Activated CD8-positive, alpha-beta memory T cell treated with anti-CD3 and anti-CD28 coated beads for 1 hour (primary cell): ENCODE measurements around the gene EIF4G1.
"Not testable (repeated sequence)": the region's sequence is repeated elsewhere in the genome, so short reads cannot be mapped to it uniquely, and the experiment has no call there.

Experiments
- DNase-seq, 2 donors: peaks; one replicate each; pipeline ENCODE4 v3.0.0-alpha.2; 2020; ENCODE audit warnings: low read depth in 1 of 2; ENCODE audit errors: extremely low read depth in 1 of 2

EIF4G1 gene, protein sequence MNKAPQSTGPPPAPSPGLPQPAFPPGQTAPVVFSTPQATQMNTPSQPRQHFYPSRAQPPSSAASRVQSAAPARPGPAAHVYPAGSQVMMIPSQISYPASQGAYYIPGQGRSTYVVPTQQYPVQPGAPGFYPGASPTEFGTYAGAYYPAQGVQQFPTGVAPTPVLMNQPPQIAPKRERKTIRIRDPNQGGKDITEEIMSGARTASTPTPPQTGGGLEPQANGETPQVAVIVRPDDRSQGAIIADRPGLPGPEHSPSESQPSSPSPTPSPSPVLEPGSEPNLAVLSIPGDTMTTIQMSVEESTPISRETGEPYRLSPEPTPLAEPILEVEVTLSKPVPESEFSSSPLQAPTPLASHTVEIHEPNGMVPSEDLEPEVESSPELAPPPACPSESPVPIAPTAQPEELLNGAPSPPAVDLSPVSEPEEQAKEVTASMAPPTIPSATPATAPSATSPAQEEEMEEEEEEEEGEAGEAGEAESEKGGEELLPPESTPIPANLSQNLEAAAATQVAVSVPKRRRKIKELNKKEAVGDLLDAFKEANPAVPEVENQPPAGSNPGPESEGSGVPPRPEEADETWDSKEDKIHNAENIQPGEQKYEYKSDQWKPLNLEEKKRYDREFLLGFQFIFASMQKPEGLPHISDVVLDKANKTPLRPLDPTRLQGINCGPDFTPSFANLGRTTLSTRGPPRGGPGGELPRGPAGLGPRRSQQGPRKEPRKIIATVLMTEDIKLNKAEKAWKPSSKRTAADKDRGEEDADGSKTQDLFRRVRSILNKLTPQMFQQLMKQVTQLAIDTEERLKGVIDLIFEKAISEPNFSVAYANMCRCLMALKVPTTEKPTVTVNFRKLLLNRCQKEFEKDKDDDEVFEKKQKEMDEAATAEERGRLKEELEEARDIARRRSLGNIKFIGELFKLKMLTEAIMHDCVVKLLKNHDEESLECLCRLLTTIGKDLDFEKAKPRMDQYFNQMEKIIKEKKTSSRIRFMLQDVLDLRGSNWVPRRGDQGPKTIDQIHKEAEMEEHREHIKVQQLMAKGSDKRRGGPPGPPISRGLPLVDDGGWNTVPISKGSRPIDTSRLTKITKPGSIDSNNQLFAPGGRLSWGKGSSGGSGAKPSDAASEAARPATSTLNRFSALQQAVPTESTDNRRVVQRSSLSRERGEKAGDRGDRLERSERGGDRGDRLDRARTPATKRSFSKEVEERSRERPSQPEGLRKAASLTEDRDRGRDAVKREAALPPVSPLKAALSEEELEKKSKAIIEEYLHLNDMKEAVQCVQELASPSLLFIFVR (N-terminal part only)

DNA sequence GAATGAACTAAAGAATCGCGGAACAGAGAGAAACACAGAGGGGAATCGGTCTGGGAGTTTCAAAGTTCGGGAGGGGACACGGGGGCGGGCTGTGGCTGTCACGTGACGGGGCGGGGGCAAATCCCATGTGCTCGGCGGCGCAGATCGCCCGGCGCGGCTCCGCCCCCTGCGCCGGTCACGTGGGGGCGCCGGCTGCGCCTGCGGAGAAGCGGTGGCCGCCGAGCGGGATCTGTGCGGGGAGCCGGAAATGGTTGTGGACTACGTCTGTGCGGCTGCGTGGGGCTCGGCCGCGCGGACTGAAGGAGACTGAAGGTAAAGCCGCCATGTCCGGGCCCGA is at the start of gene EIF4G1:
Gene EIF4G1, plus strand, starts transcription at position 244 of the 337 bp plus-strand sequence. CDS start 1,191 bp downstream, outside the sequence.
- DNase-seq, result peak; percentile 78 to 90

DNA sequence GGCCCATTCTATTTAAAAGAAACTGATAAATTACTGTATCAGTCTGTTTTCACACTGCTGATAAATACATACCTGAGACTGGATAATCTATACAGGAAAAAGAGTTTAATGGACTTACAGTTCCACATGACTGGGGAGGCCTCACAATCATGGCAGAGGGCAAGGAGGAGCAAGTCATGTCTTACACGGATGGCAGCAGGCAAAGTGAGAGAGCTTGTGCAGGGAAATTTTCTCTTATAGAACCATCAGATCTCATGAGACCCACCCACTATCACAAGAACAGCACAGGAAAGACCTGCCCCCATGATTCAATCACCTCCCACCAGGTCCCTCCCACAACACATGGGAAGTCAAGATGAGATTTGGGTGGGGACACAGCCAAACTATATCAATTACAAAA is 47.2 kb upstream of the EIF4G1 start:
- not testable (repeated sequence) for DNase-seq

DNA sequence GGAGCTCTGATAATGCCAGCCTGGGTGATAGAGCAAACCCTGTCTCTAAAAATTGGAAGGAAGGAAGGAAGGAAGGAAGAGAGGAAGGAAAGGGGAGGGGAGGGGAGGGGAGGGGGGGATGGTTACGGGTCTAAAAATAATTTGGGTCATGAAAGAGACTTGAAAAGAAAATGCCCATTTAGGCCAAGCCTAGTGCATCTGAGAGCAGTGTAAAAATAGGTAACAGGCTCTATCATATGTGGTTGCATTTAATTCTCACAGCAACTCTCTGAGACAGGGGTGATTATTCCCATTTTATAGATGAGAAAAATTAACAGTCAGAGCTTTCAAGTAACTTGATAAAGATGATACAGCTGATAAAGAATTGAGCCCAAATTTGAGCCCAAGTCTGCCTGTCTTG is 42.1 kb upstream of the EIF4G1 start:
- DNase-seq, result no peak

DNA sequence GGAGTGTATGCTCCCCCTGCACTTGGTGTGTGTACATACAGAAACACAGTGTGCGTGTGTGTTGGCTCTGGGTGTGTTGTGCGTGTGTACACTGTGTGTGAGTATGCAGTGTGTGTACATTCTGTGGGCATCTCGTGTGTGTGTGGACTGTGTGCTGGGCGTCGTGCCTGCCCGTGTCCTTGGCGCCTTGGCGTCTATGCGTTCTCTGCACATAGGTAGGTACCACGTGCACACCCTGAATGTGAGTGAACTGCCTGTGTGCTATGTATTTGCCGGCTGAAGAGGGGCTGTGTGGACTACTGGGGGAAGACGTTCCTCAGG is 39.1 kb upstream of the EIF4G1 start:
- no peak for DNase-seq

DNA sequence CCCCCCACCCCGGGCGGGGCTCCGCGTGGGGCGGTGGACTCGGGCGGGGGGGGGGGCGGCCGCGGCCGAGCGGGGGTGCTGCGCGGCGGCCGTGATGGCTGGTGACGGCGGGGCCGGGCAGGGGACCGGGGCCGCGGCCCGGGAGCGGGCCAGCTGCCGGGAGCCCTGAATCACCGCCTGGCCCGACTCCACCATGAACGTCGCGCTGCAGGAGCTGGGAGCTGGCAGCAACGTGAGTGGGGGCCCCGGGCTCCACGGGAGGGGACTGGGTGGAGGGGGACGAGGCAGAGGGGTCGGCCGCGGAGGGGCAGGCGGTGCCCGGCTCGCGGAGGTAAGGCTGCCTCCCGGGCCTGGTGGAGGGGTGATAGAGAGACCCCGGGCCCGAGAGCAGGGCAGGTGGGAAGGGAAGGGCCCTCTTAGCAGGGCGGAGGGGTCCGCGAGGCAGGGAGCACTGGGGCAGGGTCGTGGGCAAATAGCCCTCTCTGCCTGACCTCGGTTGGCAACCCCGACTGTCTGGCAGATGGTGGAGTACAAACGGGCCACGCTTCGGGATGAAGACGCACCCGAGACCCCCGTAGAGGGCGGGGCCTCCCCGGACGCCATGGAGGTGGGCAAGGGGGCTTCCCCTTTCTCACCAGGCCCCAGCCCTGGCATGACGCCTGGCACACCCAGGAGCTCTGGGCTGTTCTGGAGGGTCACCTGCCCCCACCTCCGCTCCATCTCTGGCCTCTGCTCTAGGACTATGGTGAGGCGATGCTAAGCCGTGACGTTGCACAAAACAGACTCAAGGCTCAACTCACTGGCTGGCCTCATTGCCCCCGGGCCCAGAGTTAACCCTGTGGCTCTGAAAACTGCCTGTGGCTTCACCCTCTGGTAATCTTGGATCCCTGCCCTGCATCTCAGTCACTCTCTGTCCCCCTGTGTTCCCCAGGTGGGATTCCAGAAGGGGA is 38.2 kb upstream of the EIF4G1 start, which contains the start of gene ECE2:
Gene ECE2, plus strand, starts transcription at position 62 of the 950 bp plus-strand sequence. Its CDS starts 132 bp downstream, at position 194.
- no peak for DNase-seq

DNA sequence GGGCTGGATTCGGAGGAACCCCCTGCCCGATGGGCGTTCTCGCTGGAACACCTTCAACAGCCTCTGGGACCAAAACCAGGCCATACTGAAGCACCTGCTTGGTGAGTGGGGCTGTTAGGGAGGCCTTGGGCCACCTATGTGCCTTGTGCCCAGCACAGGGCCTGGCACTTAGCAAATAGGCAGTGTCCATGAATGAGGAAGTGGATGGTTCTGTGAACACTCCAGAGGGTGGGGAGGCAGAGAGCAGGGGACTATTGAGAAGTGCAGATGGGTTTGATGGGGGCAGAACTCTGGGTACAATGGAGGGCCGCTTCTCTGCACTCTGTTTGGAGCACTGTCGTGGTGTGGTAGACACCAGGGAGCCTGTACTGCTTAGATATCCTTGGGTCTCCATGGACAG is 37.0 kb upstream of the EIF4G1 start:
- no peak for DNase-seq

DNA sequence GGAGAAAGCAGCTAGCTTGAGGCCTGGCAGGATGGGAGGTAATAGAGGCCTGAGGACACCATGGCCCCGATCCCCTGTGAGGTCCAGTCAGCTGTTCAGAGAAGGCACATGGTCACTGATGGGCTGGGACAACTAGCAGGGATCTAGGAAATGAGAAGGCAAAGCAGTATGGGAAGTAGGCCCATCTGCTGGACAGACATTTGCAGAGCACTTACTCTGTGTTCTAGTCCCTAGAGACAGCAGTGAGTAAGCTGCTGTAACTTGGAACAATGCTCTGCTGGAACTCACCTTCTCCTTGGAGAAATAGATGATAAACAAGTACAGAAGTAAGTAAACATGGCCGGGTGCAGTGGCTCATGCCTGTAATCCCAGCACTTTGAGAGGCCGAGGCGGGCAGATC is 31.5 kb upstream of the EIF4G1 start:
- no peak for DNase-seq

DNA sequence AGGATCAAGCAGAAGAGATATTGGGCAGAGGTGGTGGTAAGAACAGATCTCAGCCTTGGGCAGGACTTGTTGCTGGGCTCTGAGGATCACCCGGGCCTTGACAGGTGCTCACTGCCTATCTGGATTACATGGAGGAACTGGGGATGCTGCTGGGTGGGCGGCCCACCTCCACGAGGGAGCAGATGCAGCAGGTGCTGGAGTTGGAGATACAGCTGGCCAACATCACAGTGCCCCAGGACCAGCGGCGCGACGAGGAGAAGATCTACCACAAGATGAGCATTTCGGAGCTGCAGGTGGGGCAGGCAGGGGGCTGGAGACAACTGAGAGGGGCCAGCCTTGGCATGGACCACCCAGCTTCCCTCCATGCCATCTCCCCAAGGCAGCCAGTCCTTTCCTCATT is 30.7 kb upstream of the EIF4G1 start:
- no peak for DNase-seq

DNA sequence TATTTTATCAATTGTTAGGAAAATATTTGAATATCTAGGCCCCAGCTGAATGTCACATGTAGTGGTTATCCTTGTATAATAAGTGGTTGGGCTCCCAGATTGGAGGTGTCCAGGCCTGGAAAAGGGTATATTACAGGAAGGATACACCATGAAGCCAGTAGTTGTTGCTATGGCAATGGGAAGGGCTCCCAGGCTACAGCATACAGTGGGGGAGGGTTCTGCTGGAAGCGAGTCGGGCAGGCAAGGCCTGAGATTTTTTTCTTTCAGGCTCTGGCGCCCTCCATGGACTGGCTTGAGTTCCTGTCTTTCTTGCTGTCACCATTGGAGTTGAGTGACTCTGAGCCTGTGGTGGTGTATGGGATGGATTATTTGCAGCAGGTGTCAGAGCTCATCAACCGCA is 29.7 kb upstream of the EIF4G1 start:
- DNase-seq, result no peak

DNA sequence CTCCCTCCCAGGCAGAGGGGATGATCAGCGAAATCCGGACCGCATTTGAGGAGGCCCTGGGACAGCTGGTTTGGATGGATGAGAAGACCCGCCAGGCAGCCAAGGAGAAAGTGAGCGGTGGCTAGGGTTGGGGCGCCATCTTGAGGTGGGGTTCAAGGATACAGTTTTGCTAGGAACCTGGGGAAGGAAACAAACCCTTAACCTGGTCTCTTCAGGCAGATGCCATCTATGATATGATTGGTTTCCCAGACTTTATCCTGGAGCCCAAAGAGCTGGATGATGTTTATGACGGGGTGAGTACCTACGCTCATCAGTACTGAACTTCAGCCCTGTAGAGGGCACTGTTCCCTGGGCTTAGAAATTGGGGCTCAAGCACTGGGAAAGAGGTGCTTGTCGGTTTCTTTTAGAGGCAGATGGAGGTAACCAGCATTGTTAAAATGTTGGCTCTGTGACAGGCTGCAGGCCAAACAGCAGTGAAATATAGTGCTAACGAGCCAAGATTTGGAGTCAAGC is 24.9 kb upstream of the EIF4G1 start:
- DNase-seq, result peak in 1 of 2 donors; percentile 25

DNA sequence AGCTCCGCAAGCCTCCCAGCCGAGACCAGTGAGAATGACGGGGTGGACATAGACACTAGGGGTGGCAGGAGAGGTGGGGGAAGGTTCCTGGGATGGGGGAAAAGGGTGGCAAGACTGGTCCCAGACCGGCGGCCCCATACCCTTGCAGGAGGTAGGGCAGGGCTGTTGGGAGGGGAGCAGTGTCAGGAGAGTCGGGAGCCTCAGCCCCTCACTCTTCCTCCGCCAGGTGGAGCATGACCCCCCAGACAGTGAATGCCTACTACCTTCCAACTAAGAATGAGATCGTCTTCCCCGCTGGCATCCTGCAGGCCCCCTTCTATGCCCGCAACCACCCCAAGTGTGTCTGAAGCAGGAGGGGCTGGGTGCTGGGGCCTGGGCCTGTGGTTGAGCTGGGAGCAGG is 24.1 kb upstream of the EIF4G1 start:
- DNase-seq, result no peak

DNA sequence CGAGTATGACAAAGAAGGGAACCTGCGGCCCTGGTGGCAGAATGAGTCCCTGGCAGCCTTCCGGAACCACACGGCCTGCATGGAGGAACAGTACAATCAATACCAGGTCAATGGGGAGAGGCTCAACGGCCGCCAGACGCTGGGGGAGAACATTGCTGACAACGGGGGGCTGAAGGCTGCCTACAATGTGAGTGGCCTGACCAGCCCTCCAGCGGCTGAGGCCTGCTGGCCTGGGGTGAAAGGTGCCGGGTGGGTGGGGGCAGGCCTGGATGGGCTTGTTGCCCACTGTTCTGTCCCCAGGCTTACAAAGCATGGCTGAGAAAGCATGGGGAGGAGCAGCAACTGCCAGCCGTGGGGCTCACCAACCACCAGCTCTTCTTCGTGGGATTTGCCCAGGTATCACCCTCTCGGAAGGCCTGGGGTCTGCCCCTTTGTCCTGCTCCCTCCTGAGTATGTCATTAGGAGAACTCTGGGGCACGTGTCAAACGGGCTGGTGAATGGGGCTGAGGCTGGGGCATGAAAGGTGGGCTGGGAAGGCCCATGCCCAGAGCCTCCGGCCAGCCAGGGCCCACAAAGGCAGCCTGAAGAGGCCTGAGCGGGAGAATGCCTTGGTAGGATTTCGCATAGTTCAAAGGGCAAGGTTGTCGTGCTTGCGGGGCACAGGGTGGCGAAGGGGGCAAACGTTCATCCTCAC is 23.2 kb upstream of the EIF4G1 start:
- DNase-seq, result no peak

DNA sequence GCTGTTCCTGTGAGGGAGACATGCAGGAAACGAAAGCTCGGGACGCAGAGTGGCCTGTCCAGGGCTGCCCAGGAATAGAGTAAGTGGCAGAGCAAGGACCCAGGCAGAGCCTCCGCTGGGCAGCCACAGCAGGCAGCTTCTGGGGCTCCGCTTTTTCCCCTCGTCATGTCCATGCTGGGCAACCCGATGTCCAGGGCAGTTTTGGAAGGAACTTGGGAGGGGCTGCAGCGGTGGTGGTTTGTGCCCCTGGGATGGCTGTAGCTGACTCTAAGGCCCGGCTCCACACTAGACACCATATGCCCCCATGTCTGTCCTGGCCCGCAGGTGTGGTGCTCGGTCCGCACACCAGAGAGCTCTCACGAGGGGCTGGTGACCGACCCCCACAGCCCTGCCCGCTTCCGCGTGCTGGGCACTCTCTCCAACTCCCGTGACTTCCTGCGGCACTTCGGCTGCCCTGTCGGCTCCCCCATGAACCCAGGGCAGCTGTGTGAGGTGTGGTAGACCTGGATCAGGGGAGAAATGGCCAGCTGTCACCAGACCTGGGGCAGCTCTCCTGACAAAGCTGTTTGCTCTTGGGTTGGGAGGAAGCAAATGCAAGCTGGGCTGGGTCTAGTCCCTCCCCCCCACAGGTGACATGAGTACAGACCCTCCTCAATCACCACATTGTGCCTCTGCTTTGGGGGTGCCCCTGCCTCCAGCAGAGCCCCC is 22.5 kb upstream of the EIF4G1 start:
- DNase-seq, result no peak

DNA sequence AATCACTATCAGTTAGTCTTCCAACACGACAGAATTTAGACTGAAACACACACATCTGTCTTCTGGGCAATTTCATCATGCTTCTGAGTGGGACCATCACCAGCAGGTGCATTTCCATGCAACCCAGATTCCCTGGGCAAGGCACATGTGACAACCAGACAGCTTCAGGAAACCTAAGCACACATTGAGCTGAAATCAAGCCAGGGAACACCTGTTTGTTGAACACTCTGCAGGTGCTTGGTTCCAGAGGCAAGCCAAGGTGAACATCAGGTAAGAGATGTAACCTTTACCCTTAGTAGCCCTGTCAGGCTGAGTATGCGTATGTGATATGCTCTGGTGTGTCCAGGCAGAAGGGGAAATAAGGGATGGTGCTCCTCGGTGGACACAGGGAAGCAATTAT is 18.6 kb upstream of the EIF4G1 start:
- no peak for DNase-seq

DNA sequence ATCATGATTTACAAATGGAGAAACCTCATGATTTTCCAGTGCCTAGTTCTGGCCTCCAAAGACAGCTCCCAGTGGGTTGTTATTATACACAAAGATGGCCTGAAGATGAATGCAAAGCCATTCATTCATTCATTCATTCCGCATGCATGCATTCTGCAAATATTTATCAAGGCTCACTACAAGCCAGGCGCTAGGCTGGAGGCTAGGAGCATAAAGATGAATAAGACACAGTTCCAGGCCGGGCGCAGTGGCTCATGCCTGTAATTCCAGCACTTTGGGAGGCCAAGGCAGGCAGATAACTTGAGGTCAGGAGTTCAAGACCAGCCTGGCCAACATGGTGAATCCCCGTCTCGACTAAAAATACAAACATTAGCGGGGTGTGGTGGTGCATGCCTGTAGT is 17.8 kb upstream of the EIF4G1 start:
- DNase-seq, result no peak

DNA sequence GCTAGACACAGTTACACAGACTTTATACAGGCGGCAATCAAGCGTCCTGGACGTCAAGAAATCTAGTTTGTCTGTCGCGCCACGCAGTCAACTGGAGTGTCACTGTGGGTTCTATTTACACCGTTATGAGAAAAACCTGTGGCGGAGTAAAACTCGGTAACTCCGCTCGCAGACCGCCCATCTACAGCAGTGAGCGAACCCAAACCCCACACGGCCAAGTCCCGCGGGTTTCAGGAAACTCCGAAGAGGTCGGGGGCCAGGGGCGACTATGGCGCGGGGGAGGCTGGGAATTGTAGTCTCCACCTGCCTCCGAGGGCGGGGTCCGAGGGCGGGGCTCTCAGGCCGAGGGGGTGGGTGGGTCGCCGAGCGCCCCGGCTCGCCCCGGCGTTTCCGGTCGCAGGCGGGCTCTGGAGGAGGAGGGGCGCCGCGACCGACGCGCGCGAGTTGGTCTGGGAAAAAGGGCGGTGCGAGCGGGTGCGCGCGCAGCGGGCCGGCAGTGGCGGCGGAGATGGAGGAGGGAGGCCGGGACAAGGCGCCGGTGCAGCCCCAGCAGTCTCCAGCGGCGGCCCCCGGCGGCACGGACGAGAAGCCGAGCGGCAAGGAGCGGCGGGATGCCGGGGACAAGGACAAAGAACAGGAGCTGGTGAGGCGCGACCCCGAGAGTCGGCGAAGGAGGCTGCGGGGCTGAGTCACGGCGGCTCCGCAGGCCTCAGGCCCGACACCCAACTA is 15.5 kb upstream of the EIF4G1 start, which contains the start of gene PSMD2:
Gene PSMD2, plus strand, starts transcription at position 483 of the 729 bp plus-strand sequence. Its CDS starts 26 bp downstream, at position 509.
- peak; percentile 92 to 97 for DNase-seq

DNA sequence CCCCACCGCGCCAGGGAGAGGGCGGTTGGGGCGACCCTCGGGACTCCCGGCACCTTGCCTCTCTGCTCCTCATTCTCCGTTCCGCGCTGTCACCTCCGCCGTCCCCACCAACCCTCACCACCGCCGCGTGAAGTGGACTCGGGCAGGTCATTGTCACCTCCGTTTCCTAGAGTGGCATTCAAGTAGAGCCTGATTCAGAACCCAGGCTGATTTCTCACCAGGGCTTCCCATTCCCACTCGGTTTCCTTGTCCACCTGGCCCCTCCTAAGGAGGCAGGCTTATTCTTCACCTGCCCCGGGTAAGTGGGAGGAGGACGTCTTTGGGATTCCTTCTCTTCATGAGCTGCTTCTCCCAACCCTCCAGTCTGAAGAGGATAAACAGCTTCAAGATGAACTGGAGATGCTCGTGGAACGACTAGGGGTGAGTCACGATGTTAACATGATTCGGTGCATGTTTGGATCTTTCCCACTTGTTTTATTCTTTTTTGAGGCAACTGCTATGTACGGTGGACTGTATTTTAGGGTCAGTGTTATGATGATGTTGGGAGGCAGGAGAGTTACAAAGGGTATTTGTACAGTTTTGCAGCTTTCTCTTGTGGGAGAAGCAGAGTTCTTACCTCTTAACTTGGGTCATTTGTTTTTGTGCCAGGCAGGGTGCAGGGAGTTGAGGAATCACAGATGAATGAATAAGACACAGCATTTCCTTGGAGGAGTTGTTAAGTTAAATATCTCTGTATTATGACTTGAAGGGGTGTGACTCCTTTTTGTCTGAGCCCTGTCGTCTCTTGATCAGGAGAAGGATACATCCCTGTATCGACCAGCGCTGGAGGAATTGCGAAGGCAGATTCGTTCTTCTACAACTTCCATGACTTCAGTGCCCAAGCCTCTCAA is 14.7 kb upstream of the EIF4G1 start:
- DNase-seq, result no peak
